ENCODE results near the gene ZNF800.
"Not testable (repeated sequence)": the region's sequence is repeated elsewhere in the genome, so short reads cannot be mapped to it uniquely, and the experiment has no call there.

ZNF800 gene

GRCh38 chr7:127437241-127437640 is 44.7 kb upstream of the ZNF800 start:
- H2BK120ac ChIP-seq (ENCODE audit: low read depth, low read length), result no peak overlapping the region
- no peak overlapping the region for H3K14ac ChIP-seq (ENCODE audit: low read length)
- no peak overlapping the region for H2AK5ac ChIP-seq (ENCODE audit: low read depth, low read length)
- no peak overlapping the region for H3K18ac ChIP-seq (ENCODE audit: low read length)
- H2BK12ac ChIP-seq (ENCODE audit: low read length), result no peak overlapping the region
- H3K27me3 ChIP-seq (ENCODE audit: control insufficient read depth in 3 of 3, insufficient read depth in 3 of 3, low read depth in 1 of 3, low read length in 3 of 3), result no peaks in the 10 kb centered on the region
- no peak overlapping the region for H4K8ac ChIP-seq (ENCODE audit: low read depth, low read length)
- no peak overlapping the region for H3K4ac ChIP-seq (ENCODE audit: low read length)
- no peaks in the 10 kb centered on the region for H3K79me1 ChIP-seq (ENCODE audit: low read depth, low read length)
- H3K4me1 ChIP-seq (ENCODE audit: control insufficient read depth in 2 of 2, insufficient read depth in 1 of 2, low read depth in 1 of 2, low read length in 2 of 2), result no peaks in the 10 kb centered on the region
- H3K9ac ChIP-seq (ENCODE audit: low read depth, low read length, poor library complexity), result no peak overlapping the region
- H3K9me3 ChIP-seq (replicated peaks in 1 of 2; ENCODE audit: control insufficient read depth in 2 of 2, insufficient read depth in 1 of 2, low read depth in 1 of 2, low read length in 2 of 2), result no peaks in the 10 kb centered on the region
- no CpG with 5 or more reads among the region's 3 CpGs for WGBS, 2 donors (ENCODE audit: extremely low coverage in 2 of 2, insufficient read length in 2 of 2, insufficient replicate concordance in 1 of 2)
- H2BK15ac ChIP-seq (ENCODE audit: low read length), result no peak overlapping the region
- H3K23ac ChIP-seq (ENCODE audit: low read depth, low read length, poor library complexity), result no peak overlapping the region
- no peak overlapping the region for H2BK5ac ChIP-seq (ENCODE audit: low read length)
- no peak overlapping the region for H3K4me2 ChIP-seq (ENCODE audit: insufficient read depth, low read length, poor library complexity, severe bottlenecking)
- DNase-seq (ENCODE audit: low spot score), result no peak
- H4K91ac ChIP-seq (ENCODE audit: low read depth, low read length, poor library complexity), result no peak overlapping the region
- H2AFZ ChIP-seq (ENCODE audit: low read length), result no peak overlapping the region
- no peak overlapping the region for H3K4me3 ChIP-seq (ENCODE audit: low read length in 2 of 2)
- H3K36me3 ChIP-seq (replicated peaks in 1 of 2; ENCODE audit: control insufficient read depth in 2 of 2, insufficient read depth in 2 of 2, low read length in 2 of 2), result no peaks in the 10 kb centered on the region
- H3K27ac ChIP-seq (replicated peaks; ENCODE audit: low read length), result no peak overlapping the region

- H2AK5ac ChIP-seq (ENCODE audit: low read depth, low read length); H3K18ac ChIP-seq (ENCODE audit: low read length); H2BK120ac ChIP-seq (ENCODE audit: low read depth, low read length); H2AFZ ChIP-seq (ENCODE audit: low read length); DNase-seq (ENCODE audit: low spot score); H3K79me1 ChIP-seq (ENCODE audit: low read depth, low read length); H3K9me3 ChIP-seq (replicated peaks in 1 of 2; ENCODE audit: control insufficient read depth in 2 of 2, insufficient read depth in 1 of 2, low read depth in 1 of 2, low read length in 2 of 2); H3K4me2 ChIP-seq (ENCODE audit: insufficient read depth, low read length, poor library complexity, severe bottlenecking); H4K8ac ChIP-seq (ENCODE audit: low read depth, low read length); H3K9ac ChIP-seq (ENCODE audit: low read depth, low read length, poor library complexity); H3K36me3 ChIP-seq (replicated peaks in 1 of 2; ENCODE audit: control insufficient read depth in 2 of 2, insufficient read depth in 2 of 2, low read length in 2 of 2); H3K4ac ChIP-seq (ENCODE audit: low read length); H4K91ac ChIP-seq (ENCODE audit: low read depth, low read length, poor library complexity); H3K27me3 ChIP-seq (ENCODE audit: control insufficient read depth in 3 of 3, insufficient read depth in 3 of 3, low read depth in 1 of 3, low read length in 3 of 3); H3K23ac ChIP-seq (ENCODE audit: low read depth, low read length, poor library complexity); H2BK12ac ChIP-seq (ENCODE audit: low read length); H3K4me3 ChIP-seq (ENCODE audit: low read length in 2 of 2); H2BK15ac ChIP-seq (ENCODE audit: low read length); H3K14ac ChIP-seq (ENCODE audit: low read length); H3K27ac ChIP-seq (replicated peaks; ENCODE audit: low read length); H3K4me1 ChIP-seq (ENCODE audit: control insufficient read depth in 2 of 2, insufficient read depth in 1 of 2, low read depth in 1 of 2, low read length in 2 of 2); H2BK5ac ChIP-seq (ENCODE audit: low read length): not testable (repeated sequence)
- no CpG with 5 or more reads among the region's 18 CpGs for WGBS, 2 donors (ENCODE audit: extremely low coverage in 2 of 2, insufficient read length in 2 of 2, insufficient replicate concordance in 1 of 2)
These were observed 36.8 kb upstream of the ZNF800 start for GRCh38 chr7:127429281-127429680.

GRCh38 chr7:127419196-127419595 is 26.7 kb upstream of the ZNF800 start:
- H3K23ac ChIP-seq (ENCODE audit: low read depth, low read length, poor library complexity), result no peak overlapping the region
- no peak overlapping the region for H2BK5ac ChIP-seq (ENCODE audit: low read length)
- H4K8ac ChIP-seq (ENCODE audit: low read depth, low read length), result no peak overlapping the region
- H3K14ac ChIP-seq (ENCODE audit: low read length), result no peak overlapping the region
- no peak overlapping the region for H3K4me3 ChIP-seq (ENCODE audit: low read length in 2 of 2)
- no peak overlapping the region for H2AFZ ChIP-seq (ENCODE audit: low read length)
- H2BK12ac ChIP-seq (ENCODE audit: low read length), result no peak overlapping the region
- no peaks in the 10 kb centered on the region for H3K36me3 ChIP-seq (replicated peaks in 1 of 2; ENCODE audit: control insufficient read depth in 2 of 2, insufficient read depth in 2 of 2, low read length in 2 of 2)
- H2AK5ac ChIP-seq (ENCODE audit: low read depth, low read length), result no peak overlapping the region
- H3K4me2 ChIP-seq (ENCODE audit: insufficient read depth, low read length, poor library complexity, severe bottlenecking), result no peak overlapping the region
- no peak overlapping the region for H3K9ac ChIP-seq (ENCODE audit: low read depth, low read length, poor library complexity)
- no peaks in the 10 kb centered on the region for H3K79me1 ChIP-seq (ENCODE audit: low read depth, low read length)
- H2BK120ac ChIP-seq (ENCODE audit: low read depth, low read length), result no peak overlapping the region
- H4K91ac ChIP-seq (ENCODE audit: low read depth, low read length, poor library complexity), result no peak overlapping the region
- peaks cover 0 to 10% (median 0%) of the 10 kb centered on the region in 3 experiments for H3K27me3 ChIP-seq (ENCODE audit: control insufficient read depth in 3 of 3, insufficient read depth in 3 of 3, low read depth in 1 of 3, low read length in 3 of 3)
- H3K9me3 ChIP-seq (replicated peaks in 1 of 2; ENCODE audit: control insufficient read depth in 2 of 2, insufficient read depth in 1 of 2, low read depth in 1 of 2, low read length in 2 of 2), result no peaks in the 10 kb centered on the region
- H3K4me1 ChIP-seq (ENCODE audit: control insufficient read depth in 2 of 2, insufficient read depth in 1 of 2, low read depth in 1 of 2, low read length in 2 of 2), result no peaks in the 10 kb centered on the region
- H2BK15ac ChIP-seq (ENCODE audit: low read length), result no peak overlapping the region
- no peak overlapping the region for H3K27ac ChIP-seq (replicated peaks; ENCODE audit: low read length)
- H3K18ac ChIP-seq (ENCODE audit: low read length), result no peak overlapping the region
- no peak for DNase-seq (ENCODE audit: low spot score)
- H3K4ac ChIP-seq (ENCODE audit: low read length), result no peak overlapping the region
- no CpG with 5 or more reads among the region's 2 CpGs for WGBS, 2 donors (ENCODE audit: extremely low coverage in 2 of 2, insufficient read length in 2 of 2, insufficient replicate concordance in 1 of 2)

GRCh38 chr7:127418459-127418858 is 26.0 kb upstream of the ZNF800 start:
- H3K18ac ChIP-seq (ENCODE audit: low read length), result no peak overlapping the region
- H3K23ac ChIP-seq (ENCODE audit: low read depth, low read length, poor library complexity), result no peak overlapping the region
- H2AK5ac ChIP-seq (ENCODE audit: low read depth, low read length), result no peak overlapping the region
- H3K9ac ChIP-seq (ENCODE audit: low read depth, low read length, poor library complexity), result peak overlapping the region; percentile 64
- no peak for DNase-seq (ENCODE audit: low spot score)
- no peak overlapping the region for H2BK15ac ChIP-seq (ENCODE audit: low read length)
- no peak overlapping the region for H2BK5ac ChIP-seq (ENCODE audit: low read length)
- H3K4me3 ChIP-seq (ENCODE audit: low read length in 2 of 2), result peak overlapping the region in 1 of 2 donors; percentile 66
- WGBS, 2 donors (ENCODE audit: extremely low coverage in 2 of 2, insufficient read length in 2 of 2, insufficient replicate concordance in 1 of 2), result no CpG with 5 or more reads among the region's 2 CpGs
- H3K27ac ChIP-seq (replicated peaks; ENCODE audit: low read length), result no peak overlapping the region
- no peaks in the 10 kb centered on the region for H3K79me1 ChIP-seq (ENCODE audit: low read depth, low read length)
- no peak overlapping the region for H4K91ac ChIP-seq (ENCODE audit: low read depth, low read length, poor library complexity)
- no peak overlapping the region for H2BK120ac ChIP-seq (ENCODE audit: low read depth, low read length)
- peaks cover 0 to 10% (median 0%) of the 10 kb centered on the region in 3 experiments for H3K27me3 ChIP-seq (ENCODE audit: control insufficient read depth in 3 of 3, insufficient read depth in 3 of 3, low read depth in 1 of 3, low read length in 3 of 3)
- no peaks in the 10 kb centered on the region for H3K36me3 ChIP-seq (replicated peaks in 1 of 2; ENCODE audit: control insufficient read depth in 2 of 2, insufficient read depth in 2 of 2, low read length in 2 of 2)
- no peaks in the 10 kb centered on the region for H3K9me3 ChIP-seq (replicated peaks in 1 of 2; ENCODE audit: control insufficient read depth in 2 of 2, insufficient read depth in 1 of 2, low read depth in 1 of 2, low read length in 2 of 2)
- H3K4ac ChIP-seq (ENCODE audit: low read length), result no peak overlapping the region
- no peak overlapping the region for H2BK12ac ChIP-seq (ENCODE audit: low read length)
- no peak overlapping the region for H3K4me2 ChIP-seq (ENCODE audit: insufficient read depth, low read length, poor library complexity, severe bottlenecking)
- H3K14ac ChIP-seq (ENCODE audit: low read length), result no peak overlapping the region
- no peaks in the 10 kb centered on the region for H3K4me1 ChIP-seq (ENCODE audit: control insufficient read depth in 2 of 2, insufficient read depth in 1 of 2, low read depth in 1 of 2, low read length in 2 of 2)
- H4K8ac ChIP-seq (ENCODE audit: low read depth, low read length), result no peak overlapping the region
- no peak overlapping the region for H2AFZ ChIP-seq (ENCODE audit: low read length)
